Osteoblast (primary cell): ENCODE measurements around the gene VPS13D. TPM values are rescaled to one million over a fixed set of nuclear protein-coding genes. Genes with fewer than 3 reads are reported as not detected.
"Not testable (repeated sequence)": the region's sequence is repeated elsewhere in the genome, so short reads cannot be mapped to it uniquely, and the experiment has no call there.

Experiments
- DNase-seq: peaks from one replicate; pipeline ENCODE4 v3.0.0; 2011; ENCODE audit warnings: low spot score, mixed read lengths; ENCODE audit not compliant: insufficient read length; ENCODE audit errors: missing footprints
- H2AFZ ChIP-seq: 2 replicates; pipeline ENCODE4 v1.6.0; 2011; ENCODE audit warnings: mild to moderate bottlenecking, low read length
- H3K27ac ChIP-seq: 2 replicates; pipeline ENCODE4 v1.5.1; 2011; ENCODE audit warnings: mild to moderate bottlenecking, low read depth, low read length, moderate library complexity
- H3K27me3 ChIP-seq: 2 replicates; pipeline ENCODE4 v1.6.0; 2012; ENCODE audit warnings: mild to moderate bottlenecking, control low read depth, inconsistent platforms, low read length, moderate library complexity; ENCODE audit not compliant: insufficient read depth
- H3K36me3 ChIP-seq: 2 replicates; pipeline ENCODE4 v1.5.1; 2011; ENCODE audit warnings: mild to moderate bottlenecking, low read length, control low read depth, moderate library complexity; ENCODE audit not compliant: insufficient read depth
- H3K4me1 ChIP-seq: 2 replicates; pipeline ENCODE4 v1.5.1; 2011; ENCODE audit warnings: mild to moderate bottlenecking, low read length, control low read depth, moderate library complexity; ENCODE audit not compliant: insufficient read depth
- H3K4me2 ChIP-seq: 2 replicates; pipeline ENCODE4 v1.6.0; 2011; ENCODE audit warnings: mild to moderate bottlenecking, low read length; ENCODE audit not compliant: insufficient read depth
- H3K4me3 ChIP-seq: fragments of 200-600 bp; sonication (generic); 3 replicates; pipeline ENCODE4 v1.5.1; 2012; ENCODE audit warnings: mild to moderate bottlenecking, low read length, inconsistent platforms; ENCODE audit not compliant: insufficient read depth
- H3K79me2 ChIP-seq: 2 replicates; pipeline ENCODE4 v1.6.0; 2012; ENCODE audit warnings: mild to moderate bottlenecking, low read length, control low read depth, inconsistent platforms; ENCODE audit not compliant: insufficient read depth
- H3K9me3 ChIP-seq: 2 replicates; pipeline ENCODE4 v1.5.1; 2011; ENCODE audit warnings: low read depth, low read length, control low read depth
- H4K20me1 ChIP-seq: 2 replicates; pipeline ENCODE4 v1.6.0; 2012; ENCODE audit warnings: mild to moderate bottlenecking, low read length, control low read depth; ENCODE audit not compliant: insufficient read depth
- CTCF ChIP-seq: IDR thresholded peaks from 2 replicates; pipeline ENCODE4 v1.5.1; 2011; ENCODE audit warnings: mild to moderate bottlenecking, low read depth, low read length, moderate library complexity; ENCODE audit errors: extremely low read depth
- total RNA-seq: library from RNA; depleted of rRNA; stranded (reverse); fragments of >200 nt; gene quantifications from 2 replicates; pipeline ENCODE4 v1.2.3, GENCODE V29; 2012

VPS13D gene
- total RNA-seq, 1 donor = 48.5 TPM

DNA sequence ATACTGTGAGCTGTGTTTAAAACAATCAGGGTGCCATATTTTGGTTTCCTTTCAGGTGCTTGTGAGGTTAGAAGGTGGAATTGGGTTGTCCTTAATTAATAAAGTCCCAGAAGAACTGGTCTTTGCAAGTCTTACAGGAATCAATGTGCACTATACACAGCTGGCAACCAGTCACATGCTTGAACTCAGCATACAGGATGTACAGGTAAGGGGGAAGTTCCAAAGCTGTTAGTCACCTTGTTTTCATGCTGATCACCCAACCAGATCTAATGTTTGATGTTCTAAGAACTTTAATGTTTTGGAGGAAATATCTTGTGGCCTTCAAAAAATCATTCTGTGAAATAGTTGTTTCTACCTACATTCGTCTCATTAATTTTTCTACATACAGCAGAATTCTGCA is 156.3 kb downstream of the VPS13D start:
- Histone ChIP-seq H3K36me3 (peaks cover 45% of the 10 kb centered on the region), H3K9me3 (peaks cover 5% of the 10 kb centered on the region), H3K27me3 (no peaks in the 10 kb centered on the region), H3K79me2 (no peaks in the 10 kb centered on the region), H4K20me1 (no peaks in the 10 kb centered on the region), H2AFZ (no peak overlapping the region), H3K4me1 (peaks cover 17% of the 10 kb centered on the region), H3K4me2 (no peak overlapping the region), H3K27ac (no peak overlapping the region), H3K4me3 (no peak overlapping the region)
- no peak for TF ChIP-seq CTCF
- DNase-seq = no peak

GRCh38 chr1:12387641-12388040 is 157.8 kb downstream of the VPS13D start:
- Histone ChIP-seq H3K36me3 (peaks cover 41% of the 10 kb centered on the region), H3K9me3 (peaks cover 5% of the 10 kb centered on the region), H3K27ac (no peak overlapping the region), H3K4me3 (no peak overlapping the region), H4K20me1 (no peaks in the 10 kb centered on the region), H3K4me1 (peaks cover 11% of the 10 kb centered on the region), H2AFZ (no peak overlapping the region), H3K79me2 (no peaks in the 10 kb centered on the region), H3K27me3 (no peaks in the 10 kb centered on the region), H3K4me2 (no peak overlapping the region)
- DNase-seq = no peak
- TF ChIP-seq CTCF = no peak

DNA sequence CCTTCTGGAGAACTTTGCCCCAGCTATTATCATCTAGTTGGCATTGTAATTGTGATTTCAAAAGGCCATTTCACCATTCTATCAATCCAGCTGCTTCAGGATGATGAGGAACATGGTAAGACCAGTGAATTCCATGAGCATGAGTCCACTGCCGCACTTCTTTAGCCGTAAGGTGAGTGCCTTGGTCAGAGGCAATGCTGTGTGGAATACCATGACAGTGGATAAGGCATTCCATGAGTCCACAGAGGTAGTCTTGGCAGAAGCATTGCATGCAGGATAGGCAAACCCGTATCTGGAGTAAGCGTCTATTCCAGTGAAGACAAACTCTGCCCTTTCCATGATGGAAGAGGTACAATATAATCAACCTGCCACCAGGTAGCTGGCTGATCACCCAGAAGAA is 160.5 kb downstream of the VPS13D start:
- H3K4me1 ChIP-seq = not testable (repeated sequence)

DNA sequence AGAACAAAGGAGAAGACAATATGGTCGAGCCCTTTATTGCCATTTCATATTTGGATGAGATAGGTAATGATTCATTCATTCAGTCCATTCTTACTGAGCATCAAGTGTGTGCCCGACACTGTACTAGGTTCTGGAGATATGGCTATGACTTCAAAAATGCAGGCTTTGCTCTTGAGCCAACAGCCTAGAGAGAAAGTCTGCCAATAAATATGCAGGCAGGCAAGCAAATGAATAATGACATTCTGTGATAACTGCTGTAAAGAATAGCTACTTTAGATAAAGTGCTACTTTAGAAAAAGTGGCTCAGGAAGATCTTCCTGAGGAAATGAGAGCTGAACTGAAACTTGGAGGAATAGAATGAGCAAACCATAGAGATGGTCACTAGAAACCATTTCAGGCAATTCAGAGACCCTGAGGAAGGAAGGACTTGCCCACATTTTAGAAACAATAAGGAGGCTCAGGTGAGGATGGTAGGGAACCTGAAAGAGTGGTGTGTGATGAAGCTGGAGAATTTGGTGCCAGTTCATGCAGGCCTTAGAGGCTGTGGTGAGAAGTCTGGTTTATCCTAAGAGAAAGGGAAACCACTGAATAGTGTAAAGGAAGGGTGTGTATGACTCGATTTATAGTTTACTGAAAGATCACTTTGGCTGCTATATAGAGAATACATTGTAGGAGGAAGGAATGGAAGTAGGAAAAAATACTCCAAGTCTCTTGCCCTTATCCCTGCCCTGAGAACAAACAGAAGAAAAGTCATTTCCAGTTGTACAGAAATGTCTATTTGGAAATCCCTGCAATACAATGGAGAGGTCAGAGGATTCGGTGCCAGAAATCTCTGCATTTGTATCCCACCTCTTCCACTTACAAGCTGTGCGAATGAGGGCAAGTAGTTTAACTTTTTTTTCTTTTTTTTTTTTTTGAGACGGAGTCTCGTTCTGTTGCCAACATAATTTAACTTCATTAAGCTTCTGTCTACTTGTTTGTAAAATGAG is 167.9 kb downstream of the VPS13D start:
- Histone ChIP-seq H2AFZ (no peak overlapping the region), H3K4me3 (no peak overlapping the region), H3K4me2 (no peak overlapping the region), H3K9me3 (no peaks in the 10 kb centered on the region), H3K79me2 (no peaks in the 10 kb centered on the region), H3K36me3 (peaks cover 14% of the 10 kb centered on the region), H3K27ac (no peak overlapping the region), H3K4me1 (peaks cover 9% of the 10 kb centered on the region), H4K20me1 (no peaks in the 10 kb centered on the region), H3K27me3 (no peaks in the 10 kb centered on the region)
- no peak for DNase-seq
- TF ChIP-seq CTCF = no peak

More for the DNA sequence above, 160.5 kb downstream of the VPS13D start:
- peaks cover 30% of the 10 kb centered on the region for H3K36me3 ChIP-seq
- H2AFZ ChIP-seq, H3K4me3 ChIP-seq, H3K27ac ChIP-seq, H3K4me2 ChIP-seq, H3K9me3 ChIP-seq, H3K79me2 ChIP-seq, H3K27me3 ChIP-seq, H4K20me1 ChIP-seq, DNase-seq: not testable (repeated sequence)
